IMR-90 (cell line): ENCODE data around the gene CCDC107.

ENCODE experiments used
- CEBPB ChIP-seq: IDR thresholded peaks from 2 replicates; pipeline ENCODE4 v1.6.1; 2012; ENCODE audit warnings: low read depth, low read length, improper control_type of control experiment
- CHD1 ChIP-seq: IDR thresholded peaks from 2 replicates; pipeline ENCODE4 v1.6.1; 2012; ENCODE audit warnings: low read depth, low read length, improper control_type of control experiment
- CTCF ChIP-seq: conservative IDR thresholded peaks from 2 replicates; pipeline ENCODE4 v1.5.1; 2012; ENCODE audit warnings: mild to moderate bottlenecking, low read depth, low read length, improper control_type of control experiment
- FOS ChIP-seq: fragments of 150-350 bp; IDR thresholded peaks from 2 replicates; pipeline ENCODE4 v1.6.1; 2016; ENCODE audit warnings: low read depth, low read length
- MAFK ChIP-seq: IDR thresholded peaks from 2 replicates; pipeline ENCODE4 v1.6.1; 2012; ENCODE audit warnings: low read depth, low read length, improper control_type of control experiment
- MXI1 ChIP-seq: IDR thresholded peaks from 2 replicates; pipeline ENCODE4 v1.6.1; 2012; ENCODE audit warnings: low read depth, mild to moderate bottlenecking, low read length, moderate library complexity, borderline replicate concordance
- NFE2L2 ChIP-seq: fragments of 150-350 bp; IDR thresholded peaks from 2 replicates; pipeline ENCODE4 v1.6.1; 2016; ENCODE audit warnings: low read depth, mild to moderate bottlenecking, low read length
- POLR2A ChIP-seq: IDR thresholded peaks from 2 replicates; pipeline ENCODE4 v1.6.1; 2012; ENCODE audit warnings: mild to moderate bottlenecking, low read depth, low read length
- RAD21 ChIP-seq: IDR thresholded peaks from 2 replicates; pipeline ENCODE4 v1.6.1; 2012; ENCODE audit warnings: low read length, improper control_type of control experiment
- RCOR1 ChIP-seq: IDR thresholded peaks from 2 replicates; pipeline ENCODE4 v1.6.1; 2012; ENCODE audit warnings: mild to moderate bottlenecking, low read length, improper control_type of control experiment; ENCODE audit not compliant: insufficient replicate concordance
- RFX5 ChIP-seq: IDR thresholded peaks from 2 replicates; pipeline ENCODE4 v1.8.0; 2012; ENCODE audit warnings: low read depth, mild to moderate bottlenecking, low read length, moderate library complexity
- USF2 ChIP-seq: fragments of 150-350 bp; IDR thresholded peaks from 2 replicates; pipeline ENCODE4 v1.6.1; 2017; ENCODE audit warnings: mild to moderate bottlenecking, antibody characterized with exemption, low read length, low read depth
- TF ChIP-seq, protein P1 (sequence below): fragments of 150-350 bp; IDR thresholded peaks from 2 replicates; pipeline ENCODE4 v1.6.1; 2016; ENCODE audit warnings: low read depth, mild to moderate bottlenecking, low read length, moderate library complexity, borderline replicate concordance

- TF ChIP-seq CTCF (no peak), POLR2A (no peak), MAFK (no peak), RAD21 (no peak), RCOR1 (no peak), FOS (no peak), MXI1 (no peak), CHD1 (no peak), RFX5 (no peak), CEBPB (no peak), NFE2L2 (no peak), USF2 (no peak)
- TF ChIP-seq, protein P1, sequence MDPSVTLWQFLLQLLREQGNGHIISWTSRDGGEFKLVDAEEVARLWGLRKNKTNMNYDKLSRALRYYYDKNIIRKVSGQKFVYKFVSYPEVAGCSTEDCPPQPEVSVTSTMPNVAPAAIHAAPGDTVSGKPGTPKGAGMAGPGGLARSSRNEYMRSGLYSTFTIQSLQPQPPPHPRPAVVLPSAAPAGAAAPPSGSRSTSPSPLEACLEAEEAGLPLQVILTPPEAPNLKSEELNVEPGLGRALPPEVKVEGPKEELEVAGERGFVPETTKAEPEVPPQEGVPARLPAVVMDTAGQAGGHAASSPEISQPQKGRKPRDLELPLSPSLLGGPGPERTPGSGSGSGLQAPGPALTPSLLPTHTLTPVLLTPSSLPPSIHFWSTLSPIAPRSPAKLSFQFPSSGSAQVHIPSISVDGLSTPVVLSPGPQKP, result no peak
Measured at GRCh38 chr9:35617548-35617947, 40.5 kb upstream of the CCDC107 start.
